Activated naive CD8-positive, alpha-beta T cell treated with anti-CD3 and anti-CD28 coated beads, Interleukin-2, amount 10 ng/mL, durations not matched to agents 7 days and 5 days (primary cell): Measurements from ENCODE around the gene EDIL3. TPM values are rescaled to one million over a fixed set of nuclear protein-coding genes. Genes with fewer than 3 reads are reported as not detected.

Source experiments
- ATAC-seq: fragments of 150-1000 bp; cut with Tn5 transposase; one replicate; pipeline ENCODE4 v1.10.0; 2021; ENCODE audit warnings: low read depth, moderate library complexity
- POLR2A ChIA-PET: fragments of 350-600 bp; sonication (Branson Sonifier 250); formaldehyde crosslinking; loops from one replicate; lab custom pipeline; 2021; ENCODE audit warnings: antibody characterized with exemption; lab: Charles Lee
- DNase-seq: peaks from one replicate; pipeline ENCODE4 v3.0.0; 2021
- H3K27ac Mint-ChIP-seq: one replicate; pipeline ENCODE4 v1.8.0; 2022; ENCODE audit warnings: mild to moderate bottlenecking, mixed read lengths
- H3K27me3 Mint-ChIP-seq: one replicate; pipeline ENCODE4 v1.8.0; 2022; ENCODE audit warnings: mild to moderate bottlenecking, moderate library complexity, mixed read lengths
- H3K36me3 Mint-ChIP-seq: one replicate; pipeline ENCODE4 v1.8.0; 2021; ENCODE audit warnings: mild to moderate bottlenecking, mixed read lengths
- H3K4me1 Mint-ChIP-seq: one replicate; pipeline ENCODE4 v1.8.0; 2021; ENCODE audit warnings: mixed read lengths
- H3K4me3 Mint-ChIP-seq: one replicate; pipeline ENCODE4 v1.8.0; 2022; ENCODE audit warnings: mild to moderate bottlenecking, moderate library complexity, mixed read lengths
- H3K9me3 Mint-ChIP-seq: one replicate; pipeline ENCODE4 v1.8.0; 2021; ENCODE audit warnings: mixed read lengths
- total RNA-seq, 2 experiments: library from RNA; stranded (reverse); gene quantifications; one replicate each; pipeline ENCODE4 v1.2.3, GENCODE V29; 2021

EDIL3 gene
- total RNA-seq, 2 experiments from 2014 or later, result not detected

- POLR2A ChIA-PET, result no interaction called here
- Mint-ChIP-seq H3K4me3 (no peak overlapping the region), H3K9me3 (no peaks in the 10 kb centered on the region), H3K36me3 (no peaks in the 10 kb centered on the region), H3K27ac (no peak overlapping the region), H3K4me1 (no peaks in the 10 kb centered on the region), H3K27me3 (no peaks in the 10 kb centered on the region)
- DNase-seq (no peak), ATAC-seq (no peak)
Observed at GRCh38 chr5:83947763-83948162, 436.9 kb downstream of the EDIL3 start.

DNA sequence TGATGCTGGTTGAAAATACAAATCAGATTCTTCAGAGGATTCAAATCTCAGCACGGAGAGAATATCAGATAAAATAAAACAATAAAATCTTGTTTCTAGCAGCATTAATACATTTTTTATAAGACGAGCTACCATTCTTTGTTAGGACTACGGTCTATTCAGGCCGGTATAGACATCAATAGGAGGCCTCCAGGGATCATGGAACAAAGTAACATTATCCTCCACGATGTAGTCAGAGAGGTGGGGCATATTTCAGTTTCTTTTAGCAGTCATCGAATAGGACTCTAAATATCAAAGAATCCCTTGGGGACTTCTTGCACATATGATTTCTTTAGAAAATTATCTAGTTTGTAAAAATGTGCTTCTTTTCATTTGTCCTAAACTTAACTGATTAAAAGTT lies 438.2 kb downstream of the EDIL3 start:
- no peaks in the 10 kb centered on the region for H3K36me3 Mint-ChIP-seq
- no peaks in the 10 kb centered on the region for H3K4me1 Mint-ChIP-seq
- no peaks in the 10 kb centered on the region for H3K27me3 Mint-ChIP-seq
- no peaks in the 10 kb centered on the region for H3K9me3 Mint-ChIP-seq
- ATAC-seq (no peak), DNase-seq (no peak)
- POLR2A ChIA-PET, result no interaction called here
- no peak overlapping the region for H3K27ac Mint-ChIP-seq
- H3K4me3 Mint-ChIP-seq, result no peak overlapping the region

- Mint-ChIP-seq H3K4me3 (no peak overlapping the region), H3K36me3 (no peaks in the 10 kb centered on the region), H3K9me3 (no peaks in the 10 kb centered on the region), H3K27ac (no peak overlapping the region), H3K27me3 (no peaks in the 10 kb centered on the region), H3K4me1 (no peaks in the 10 kb centered on the region)
- ATAC-seq, result no peak
- POLR2A ChIA-PET, result no interaction called here
- no peak for DNase-seq
Observed at GRCh38 chr5:83942155-83942554, 442.5 kb downstream of the EDIL3 start.

DNA sequence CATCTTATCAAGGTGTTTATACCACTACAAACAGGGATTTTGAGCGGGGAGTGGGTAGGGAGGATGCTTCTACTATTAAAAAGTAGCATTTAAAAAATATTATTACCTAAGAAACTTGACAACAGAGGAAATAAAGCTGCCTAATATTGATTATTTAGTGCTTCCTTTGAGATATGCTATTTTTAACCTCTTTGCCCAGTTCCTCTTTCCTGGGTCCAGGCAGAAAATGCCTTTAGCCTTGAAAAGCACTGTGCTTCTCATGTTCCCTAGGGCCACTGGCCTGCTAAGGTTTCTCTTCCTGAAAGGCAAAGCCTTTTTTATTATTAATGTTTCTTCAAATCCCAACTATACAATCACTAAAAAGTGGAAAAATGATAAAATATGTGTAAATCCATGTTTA lies 446.8 kb downstream of the EDIL3 start:
- no peaks in the 10 kb centered on the region for H3K36me3 Mint-ChIP-seq
- no peaks in the 10 kb centered on the region for H3K27me3 Mint-ChIP-seq
- no peaks in the 10 kb centered on the region for H3K9me3 Mint-ChIP-seq
- no peaks in the 10 kb centered on the region for H3K4me1 Mint-ChIP-seq
- POLR2A ChIA-PET, result no interaction called here
- no peak overlapping the region for H3K4me3 Mint-ChIP-seq
- H3K27ac Mint-ChIP-seq, result no peak overlapping the region
- ATAC-seq (no peak), DNase-seq (no peak)

- Mint-ChIP-seq H3K27me3 (peaks cover 2% of the 10 kb centered on the region), H3K27ac (no peak overlapping the region), H3K9me3 (peaks cover 3% of the 10 kb centered on the region), H3K36me3 (no peaks in the 10 kb centered on the region), H3K4me3 (no peak overlapping the region), H3K4me1 (no peaks in the 10 kb centered on the region)
- ATAC-seq (no peak), DNase-seq (no peak)
- POLR2A ChIA-PET, result no interaction called here
Observed at GRCh38 chr5:83931969-83932368, 452.7 kb downstream of the EDIL3 start.

GRCh38 chr5:83927140-83927733 lies 457.4 kb downstream of the EDIL3 start:
- Mint-ChIP-seq H3K9me3 (no peaks in the 10 kb centered on the region), H3K4me1 (no peaks in the 10 kb centered on the region), H3K36me3 (no peaks in the 10 kb centered on the region), H3K27me3 (peaks cover 2% of the 10 kb centered on the region), H3K27ac (no peak overlapping the region), H3K4me3 (no peak overlapping the region)
- peak; percentile 33 for DNase-seq
- ATAC-seq, result no peak
- POLR2A ChIA-PET, result no interaction called here

GRCh38 chr5:83925955-83926337 lies 458.7 kb downstream of the EDIL3 start:
- Mint-ChIP-seq H3K9me3 (no peaks in the 10 kb centered on the region), H3K36me3 (no peaks in the 10 kb centered on the region), H3K4me3 (no peak overlapping the region), H3K4me1 (no peaks in the 10 kb centered on the region), H3K27ac (no peak overlapping the region), H3K27me3 (peaks cover 2% of the 10 kb centered on the region)
- POLR2A ChIA-PET, result no interaction called here
- no peak for ATAC-seq
- no peak for DNase-seq

- Mint-ChIP-seq H3K36me3 (no peaks in the 10 kb centered on the region), H3K4me3 (no peak overlapping the region), H3K27me3 (peaks cover 2% of the 10 kb centered on the region), H3K9me3 (no peaks in the 10 kb centered on the region), H3K4me1 (no peaks in the 10 kb centered on the region), H3K27ac (no peak overlapping the region)
- POLR2A ChIA-PET, result no interaction called here
- ATAC-seq, result no peak
- DNase-seq, result no peak
Observed at GRCh38 chr5:83925321-83925954, 459.2 kb downstream of the EDIL3 start.

DNA sequence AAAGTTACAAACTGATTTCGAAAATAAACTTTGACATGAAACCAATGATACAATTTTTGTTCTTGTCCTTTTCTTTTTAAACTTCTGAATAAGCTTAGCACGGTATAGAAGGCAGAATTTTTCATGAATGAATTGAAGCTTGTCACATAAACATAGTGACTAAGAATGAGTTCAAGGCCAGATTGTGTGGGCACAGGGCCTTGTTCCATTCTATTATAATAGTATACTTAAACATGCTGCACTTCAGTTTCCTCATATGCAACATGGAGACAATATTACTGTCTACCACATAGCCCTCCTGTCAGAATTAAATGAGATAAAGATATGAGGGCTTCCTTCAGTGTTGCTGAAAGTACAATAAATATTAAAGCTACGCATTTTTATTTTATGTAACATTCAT lies 459.8 kb downstream of the EDIL3 start:
- POLR2A ChIA-PET, result no interaction called here
- no peak overlapping the region for H3K4me3 Mint-ChIP-seq
- no peaks in the 10 kb centered on the region for H3K9me3 Mint-ChIP-seq
- ATAC-seq (no peak), DNase-seq (no peak)
- H3K27ac Mint-ChIP-seq, result no peak overlapping the region
- no peaks in the 10 kb centered on the region for H3K4me1 Mint-ChIP-seq
- peaks cover under 1% of the 10 kb centered on the region for H3K27me3 Mint-ChIP-seq
- H3K36me3 Mint-ChIP-seq, result no peaks in the 10 kb centered on the region

DNA sequence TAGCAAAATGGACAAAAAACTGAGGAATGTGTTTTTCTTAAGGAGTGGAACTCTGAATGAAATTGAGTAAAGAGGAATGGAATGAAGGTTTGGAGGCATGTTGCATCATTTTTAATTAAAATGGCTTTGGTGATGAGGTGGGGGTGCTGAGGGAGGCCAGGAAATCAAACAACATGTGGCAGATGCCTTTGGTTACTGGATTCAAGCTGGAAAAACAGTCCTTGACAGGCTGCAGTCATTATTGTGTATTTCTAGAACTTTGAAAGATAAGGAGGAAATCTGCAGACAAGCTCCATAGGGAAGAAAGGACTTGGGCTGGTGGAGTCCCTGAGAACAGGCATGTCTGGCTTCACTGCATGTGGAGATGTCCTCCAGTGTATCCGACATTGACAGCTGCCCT lies 460.5 kb downstream of the EDIL3 start:
- H3K4me3 Mint-ChIP-seq, result no peak overlapping the region
- ATAC-seq (no peak), DNase-seq (no peak)
- H3K4me1 Mint-ChIP-seq, result no peaks in the 10 kb centered on the region
- H3K27me3 Mint-ChIP-seq, result no peaks in the 10 kb centered on the region
- H3K27ac Mint-ChIP-seq, result no peak overlapping the region
- H3K9me3 Mint-ChIP-seq, result no peaks in the 10 kb centered on the region
- POLR2A ChIA-PET, result no interaction called here
- no peaks in the 10 kb centered on the region for H3K36me3 Mint-ChIP-seq

- ATAC-seq (no peak), DNase-seq (no peak)
- H3K36me3 Mint-ChIP-seq, result no peaks in the 10 kb centered on the region
- H3K9me3 Mint-ChIP-seq, result no peaks in the 10 kb centered on the region
- H3K27ac Mint-ChIP-seq, result no peak overlapping the region
- POLR2A ChIA-PET, result no interaction called here
- H3K4me3 Mint-ChIP-seq, result no peak overlapping the region
- H3K4me1 Mint-ChIP-seq, result no peaks in the 10 kb centered on the region
- H3K27me3 Mint-ChIP-seq, result no peaks in the 10 kb centered on the region
Observed at GRCh38 chr5:83922699-83923098, 462.0 kb downstream of the EDIL3 start.

- Mint-ChIP-seq H3K4me1 (no peaks in the 10 kb centered on the region), H3K9me3 (no peaks in the 10 kb centered on the region), H3K4me3 (no peak overlapping the region), H3K27ac (no peak overlapping the region), H3K36me3 (no peaks in the 10 kb centered on the region), H3K27me3 (no peaks in the 10 kb centered on the region)
- ATAC-seq (no peak), DNase-seq (no peak)
- POLR2A ChIA-PET, result no interaction called here
Observed at GRCh38 chr5:83921666-83922193, 462.9 kb downstream of the EDIL3 start.

- no peaks in the 10 kb centered on the region for H3K4me1 Mint-ChIP-seq
- H3K4me3 Mint-ChIP-seq, result no peak overlapping the region
- no peaks in the 10 kb centered on the region for H3K36me3 Mint-ChIP-seq
- POLR2A ChIA-PET, result no interaction called here
- H3K27ac Mint-ChIP-seq, result no peak overlapping the region
- no peaks in the 10 kb centered on the region for H3K9me3 Mint-ChIP-seq
- H3K27me3 Mint-ChIP-seq, result no peaks in the 10 kb centered on the region
- DNase-seq (no peak), ATAC-seq (no peak)
Observed at GRCh38 chr5:83919071-83920041, 465.3 kb downstream of the EDIL3 start.
